Lower leg skin (tissue), 3 donors: Measurements from ENCODE around the gene SLC44A3.

Source experiments
- POLR2A ChIP-seq, 2 donors: fragments of 450-650 bp; IDR thresholded peaks; one replicate each; pipeline ENCODE4 v1.6.1; 2016 to 2017; ENCODE audit warnings: antibody characterized with exemption in 2 of 2, mild to moderate bottlenecking in 1 of 2, moderate library complexity in 1 of 2
- TF ChIP-seq, protein P1 (sequence below), 3 donors: fragments of 450-650 bp; IDR thresholded peaks; one replicate each; pipeline ENCODE4 v1.5.1; 2016; ENCODE audit warnings: antibody characterized with exemption in 3 of 3, mild to moderate bottlenecking in 3 of 3, moderate library complexity in 2 of 3

DNA sequence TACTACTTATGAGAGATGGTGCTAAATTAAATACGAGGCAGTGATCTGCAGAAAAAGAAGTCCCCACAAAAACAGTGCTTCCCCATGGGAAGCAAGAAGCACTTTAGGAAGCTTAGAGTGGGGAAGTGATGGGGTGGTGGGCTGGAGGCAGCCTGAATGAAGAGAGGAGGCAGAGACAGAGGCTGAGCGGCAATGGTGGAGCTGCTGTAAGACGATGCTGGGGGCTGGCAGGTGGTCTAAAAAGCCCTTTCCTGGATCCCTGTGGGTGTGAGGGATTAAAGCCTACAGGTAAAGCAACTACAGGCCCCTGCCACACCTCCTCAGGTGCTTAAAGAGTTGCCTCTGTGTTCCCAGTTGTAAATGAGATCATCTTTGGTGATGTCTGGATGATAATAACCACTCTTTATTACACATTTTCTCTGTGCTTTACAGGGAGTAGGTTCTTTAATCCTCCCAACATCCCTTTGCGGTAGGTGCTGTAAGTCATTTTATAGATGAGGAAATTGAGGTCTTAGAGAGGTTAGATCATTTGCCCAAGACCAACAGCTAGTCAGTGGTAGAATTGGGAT, 67.5 kb downstream of the SLC44A3 start:
- TF ChIP-seq, protein P1, sequence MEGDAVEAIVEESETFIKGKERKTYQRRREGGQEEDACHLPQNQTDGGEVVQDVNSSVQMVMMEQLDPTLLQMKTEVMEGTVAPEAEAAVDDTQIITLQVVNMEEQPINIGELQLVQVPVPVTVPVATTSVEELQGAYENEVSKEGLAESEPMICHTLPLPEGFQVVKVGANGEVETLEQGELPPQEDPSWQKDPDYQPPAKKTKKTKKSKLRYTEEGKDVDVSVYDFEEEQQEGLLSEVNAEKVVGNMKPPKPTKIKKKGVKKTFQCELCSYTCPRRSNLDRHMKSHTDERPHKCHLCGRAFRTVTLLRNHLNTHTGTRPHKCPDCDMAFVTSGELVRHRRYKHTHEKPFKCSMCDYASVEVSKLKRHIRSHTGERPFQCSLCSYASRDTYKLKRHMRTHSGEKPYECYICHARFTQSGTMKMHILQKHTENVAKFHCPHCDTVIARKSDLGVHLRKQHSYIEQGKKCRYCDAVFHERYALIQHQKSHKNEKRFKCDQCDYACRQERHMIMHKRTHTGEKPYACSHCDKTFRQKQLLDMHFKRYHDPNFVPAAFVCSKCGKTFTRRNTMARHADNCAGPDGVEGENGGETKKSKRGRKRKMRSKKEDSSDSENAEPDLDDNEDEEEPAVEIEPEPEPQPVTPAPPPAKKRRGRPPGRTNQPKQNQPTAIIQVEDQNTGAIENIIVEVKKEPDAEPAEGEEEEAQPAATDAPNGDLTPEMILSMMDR (IDR thresholded peaks at IDR 0.05): no peak
- TF ChIP-seq POLR2A (IDR thresholded peaks at IDR 0.05): no peak
